HG03175 (cell line): ENCODE data around the gene SHLD2.
A peak's percentile ranks its signal among the peaks of the same experiment; 100 is the strongest.
"Not testable (repeated sequence)": the region's sequence is repeated elsewhere in the genome, so short reads cannot be mapped to it uniquely, and the experiment has no call there.

Experiments
- ATAC-seq: cut with Tn5 transposase; IDR thresholded peaks from one replicate; pipeline ENCODE4 v1.9.1; 2021; ENCODE audit warnings: mild to moderate bottlenecking, moderate library complexity; ENCODE audit not compliant: unreplicated experiment

The SHLD2 gene

GRCh38 chr10:87084291-87084782 is 10.7 kb upstream of the SHLD2 start:
- peak; percentile 63 for ATAC-seq

GRCh38 chr10:87085537-87085936 is 9.5 kb upstream of the SHLD2 start:
- no peak for ATAC-seq

- ATAC-seq, result no peak
These were observed 5.3 kb upstream of the SHLD2 start for GRCh38 chr10:87089746-87090145.

- ATAC-seq, result no peak
These were observed 4.2 kb upstream of the SHLD2 start for GRCh38 chr10:87090779-87091178.

- no peak for ATAC-seq
These were observed 2.6 kb upstream of the SHLD2 start for GRCh38 chr10:87092376-87092860.

- no peak for ATAC-seq
These were observed 2.0 kb upstream of the SHLD2 start for GRCh38 chr10:87092861-87093631.

- ATAC-seq, result peak; percentile 32
These were observed 1.2 kb upstream of the SHLD2 start for GRCh38 chr10:87093632-87094372.

GRCh38 chr10:87095236-87095945 is 385 bp downstream of the SHLD2 start:
- ATAC-seq, result peak; percentile 54

GRCh38 chr10:87101996-87102395 is 7.0 kb downstream of the SHLD2 start:
- no peak for ATAC-seq

- ATAC-seq, result not testable (repeated sequence)
These were observed 9.7 kb downstream of the SHLD2 start for GRCh38 chr10:87104727-87105126.

GRCh38 chr10:87105446-87106124 is 10.6 kb downstream of the SHLD2 start:
- ATAC-seq, result no peak

GRCh38 chr10:87118122-87118521 is 23.1 kb downstream of the SHLD2 start:
- ATAC-seq, result not testable (repeated sequence)

- ATAC-seq, result not testable (repeated sequence)
These were observed 24.0 kb downstream of the SHLD2 start for GRCh38 chr10:87119029-87119428.

GRCh38 chr10:87123351-87123750 is 28.3 kb downstream of the SHLD2 start:
- ATAC-seq, result not testable (repeated sequence)

GRCh38 chr10:87127048-87127447 is 32.0 kb downstream of the SHLD2 start:
- ATAC-seq, result not testable (repeated sequence)

- not testable (repeated sequence) for ATAC-seq
These were observed 32.7 kb downstream of the SHLD2 start for GRCh38 chr10:87127607-87128156.

- not testable (repeated sequence) for ATAC-seq
These were observed 37.2 kb downstream of the SHLD2 start for GRCh38 chr10:87132176-87132575.

- ATAC-seq, result not testable (repeated sequence)
These were observed 38.9 kb downstream of the SHLD2 start for GRCh38 chr10:87133936-87134335.

- not testable (repeated sequence) for ATAC-seq
These were observed 39.4 kb downstream of the SHLD2 start for GRCh38 chr10:87134440-87134839.

GRCh38 chr10:87137478-87137877 is 42.5 kb downstream of the SHLD2 start:
- ATAC-seq, result not testable (repeated sequence)
